ENCODE results near the gene OLFML2A. TPM values are rescaled to one million over a fixed set of nuclear protein-coding genes. Genes with fewer than 3 reads are reported as not detected.
A peak's percentile ranks its signal among the peaks of the same experiment; 100 is the strongest.

The OLFML2A gene
- polyA plus RNA-seq, 1 donor from 2014 or later: 0.15 TPM

- Histone ChIP-seq H3K27me3 (ENCODE audit: insufficient read depth, low read depth, low read length) (no peaks in the 10 kb centered on the region), H3K4me2 (ENCODE audit: low read length) (no peak overlapping the region), H3K9me2 (ENCODE audit: insufficient read depth, low read length) (no peaks in the 10 kb centered on the region), H3F3A (ENCODE audit: insufficient read depth, low read length, poor library complexity, severe bottlenecking) (no peaks in the 10 kb centered on the region), H3K9me3 (ENCODE audit: low read length) (no peaks in the 10 kb centered on the region), H4K20me1 (ENCODE audit: insufficient read depth) (no peaks in the 10 kb centered on the region), H3K9ac (ENCODE audit: low read length) (no peak overlapping the region), H3K36me3 (ENCODE audit: insufficient read depth, low read length) (no peaks in the 10 kb centered on the region), H3K4me3 (ENCODE audit: low read length) (no peak overlapping the region), H2AFZ (ENCODE audit: low read depth, low read length) (no peak overlapping the region), H3K27ac (ENCODE audit: low read length) (no peak overlapping the region), H3K79me2 (replicated peaks; ENCODE audit: insufficient read depth, low read length) (no peaks in the 10 kb centered on the region)
- TF ChIP-seq RAD21 (conservative IDR thresholded peaks at IDR 0.05) (no peak), TAF1 (IDR thresholded peaks at IDR 0.05; ENCODE audit: low read depth) (no peak), SMC3 (conservative IDR thresholded peaks at IDR 0.05; ENCODE audit: poor library complexity) (no peak)
- TF ChIP-seq, protein P1, sequence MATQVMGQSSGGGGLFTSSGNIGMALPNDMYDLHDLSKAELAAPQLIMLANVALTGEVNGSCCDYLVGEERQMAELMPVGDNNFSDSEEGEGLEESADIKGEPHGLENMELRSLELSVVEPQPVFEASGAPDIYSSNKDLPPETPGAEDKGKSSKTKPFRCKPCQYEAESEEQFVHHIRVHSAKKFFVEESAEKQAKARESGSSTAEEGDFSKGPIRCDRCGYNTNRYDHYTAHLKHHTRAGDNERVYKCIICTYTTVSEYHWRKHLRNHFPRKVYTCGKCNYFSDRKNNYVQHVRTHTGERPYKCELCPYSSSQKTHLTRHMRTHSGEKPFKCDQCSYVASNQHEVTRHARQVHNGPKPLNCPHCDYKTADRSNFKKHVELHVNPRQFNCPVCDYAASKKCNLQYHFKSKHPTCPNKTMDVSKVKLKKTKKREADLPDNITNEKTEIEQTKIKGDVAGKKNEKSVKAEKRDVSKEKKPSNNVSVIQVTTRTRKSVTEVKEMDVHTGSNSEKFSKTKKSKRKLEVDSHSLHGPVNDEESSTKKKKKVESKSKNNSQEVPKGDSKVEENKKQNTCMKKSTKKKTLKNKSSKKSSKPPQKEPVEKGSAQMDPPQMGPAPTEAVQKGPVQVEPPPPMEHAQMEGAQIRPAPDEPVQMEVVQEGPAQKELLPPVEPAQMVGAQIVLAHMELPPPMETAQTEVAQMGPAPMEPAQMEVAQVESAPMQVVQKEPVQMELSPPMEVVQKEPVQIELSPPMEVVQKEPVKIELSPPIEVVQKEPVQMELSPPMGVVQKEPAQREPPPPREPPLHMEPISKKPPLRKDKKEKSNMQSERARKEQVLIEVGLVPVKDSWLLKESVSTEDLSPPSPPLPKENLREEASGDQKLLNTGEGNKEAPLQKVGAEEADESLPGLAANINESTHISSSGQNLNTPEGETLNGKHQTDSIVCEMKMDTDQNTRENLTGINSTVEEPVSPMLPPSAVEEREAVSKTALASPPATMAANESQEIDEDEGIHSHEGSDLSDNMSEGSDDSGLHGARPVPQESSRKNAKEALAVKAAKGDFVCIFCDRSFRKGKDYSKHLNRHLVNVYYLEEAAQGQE (IDR thresholded peaks at IDR 0.05; ENCODE audit: borderline replicate concordance): no peak
Observed at GRCh38 chr9:124849801-124850200, 72.9 kb downstream of the OLFML2A start.

DNA sequence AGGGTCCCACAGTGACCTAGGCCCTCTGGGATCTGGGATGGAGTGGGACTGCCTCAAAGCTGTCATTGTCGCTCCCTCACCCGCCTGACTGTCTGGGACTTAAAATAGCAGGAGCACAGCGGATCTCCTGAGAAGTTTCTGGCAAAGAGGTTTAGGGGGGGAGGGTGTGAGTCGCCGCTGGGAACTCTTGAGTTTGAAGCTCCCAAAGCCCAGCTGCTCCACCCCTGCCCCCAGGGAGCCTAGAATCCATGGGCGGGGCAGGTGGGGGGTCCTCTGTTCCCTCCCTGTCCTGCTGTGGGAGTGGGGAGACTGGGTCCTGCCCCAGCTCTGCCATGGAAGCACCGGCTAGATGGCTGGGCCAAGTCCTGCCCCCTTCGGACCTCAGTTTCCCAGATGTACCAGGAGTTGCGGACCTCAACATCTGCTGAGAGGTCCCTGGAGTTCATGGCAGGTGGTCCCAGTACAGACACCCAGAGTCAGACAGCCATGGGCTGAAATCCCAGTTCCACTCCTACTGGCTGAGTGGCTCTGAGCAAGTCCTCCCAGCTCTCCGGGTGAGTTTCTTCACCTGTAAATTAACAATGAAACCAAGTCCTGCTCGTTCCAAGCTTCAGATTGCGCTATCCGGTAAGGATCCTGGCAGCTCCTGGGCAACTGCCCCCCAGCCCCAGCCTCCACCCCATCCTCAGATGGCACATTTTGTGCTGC is 75.3 kb downstream of the OLFML2A start:
- Histone ChIP-seq H2AFZ (ENCODE audit: low read depth, low read length) (no peak overlapping the region), H3K9ac (ENCODE audit: low read length) (no peak overlapping the region), H3K27me3 (ENCODE audit: insufficient read depth, low read depth, low read length) (no peaks in the 10 kb centered on the region), H3K4me3 (ENCODE audit: low read length) (peak overlapping the region; percentile 66), H3F3A (ENCODE audit: insufficient read depth, low read length, poor library complexity, severe bottlenecking) (no peaks in the 10 kb centered on the region), H3K27ac (ENCODE audit: low read length) (no peak overlapping the region), H4K20me1 (ENCODE audit: insufficient read depth) (no peaks in the 10 kb centered on the region), H3K4me2 (ENCODE audit: low read length) (no peak overlapping the region), H3K36me3 (ENCODE audit: insufficient read depth, low read length) (no peaks in the 10 kb centered on the region), H3K9me3 (ENCODE audit: low read length) (no peaks in the 10 kb centered on the region), H3K79me2 (replicated peaks; ENCODE audit: insufficient read depth, low read length) (no peaks in the 10 kb centered on the region), H3K9me2 (ENCODE audit: insufficient read depth, low read length) (no peaks in the 10 kb centered on the region)
- TF ChIP-seq RAD21 (conservative IDR thresholded peaks at IDR 0.05) (no peak), SMC3 (conservative IDR thresholded peaks at IDR 0.05; ENCODE audit: poor library complexity) (no peak), MXI1 (conservative IDR thresholded peaks at IDR 0.05; ENCODE audit: poor library complexity, severe bottlenecking) (no peak), POLR2AphosphoS5 (IDR thresholded peaks at IDR 0.05) (no peak), EP300 (conservative IDR thresholded peaks at IDR 0.05; ENCODE audit: poor library complexity, severe bottlenecking) (no peak), TAF1 (IDR thresholded peaks at IDR 0.05; ENCODE audit: low read depth) (no peak), EZH2 (IDR thresholded peaks at IDR 0.05; ENCODE audit: borderline replicate concordance, insufficient read depth, low read length, poor library complexity, severe bottlenecking) (no peak)
- TF ChIP-seq, protein P2, sequence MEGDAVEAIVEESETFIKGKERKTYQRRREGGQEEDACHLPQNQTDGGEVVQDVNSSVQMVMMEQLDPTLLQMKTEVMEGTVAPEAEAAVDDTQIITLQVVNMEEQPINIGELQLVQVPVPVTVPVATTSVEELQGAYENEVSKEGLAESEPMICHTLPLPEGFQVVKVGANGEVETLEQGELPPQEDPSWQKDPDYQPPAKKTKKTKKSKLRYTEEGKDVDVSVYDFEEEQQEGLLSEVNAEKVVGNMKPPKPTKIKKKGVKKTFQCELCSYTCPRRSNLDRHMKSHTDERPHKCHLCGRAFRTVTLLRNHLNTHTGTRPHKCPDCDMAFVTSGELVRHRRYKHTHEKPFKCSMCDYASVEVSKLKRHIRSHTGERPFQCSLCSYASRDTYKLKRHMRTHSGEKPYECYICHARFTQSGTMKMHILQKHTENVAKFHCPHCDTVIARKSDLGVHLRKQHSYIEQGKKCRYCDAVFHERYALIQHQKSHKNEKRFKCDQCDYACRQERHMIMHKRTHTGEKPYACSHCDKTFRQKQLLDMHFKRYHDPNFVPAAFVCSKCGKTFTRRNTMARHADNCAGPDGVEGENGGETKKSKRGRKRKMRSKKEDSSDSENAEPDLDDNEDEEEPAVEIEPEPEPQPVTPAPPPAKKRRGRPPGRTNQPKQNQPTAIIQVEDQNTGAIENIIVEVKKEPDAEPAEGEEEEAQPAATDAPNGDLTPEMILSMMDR (IDR thresholded peaks at IDR 0.05; ENCODE audit: poor library complexity, severe bottlenecking): no peak
- TF ChIP-seq, protein P1 (IDR thresholded peaks at IDR 0.05; ENCODE audit: borderline replicate concordance): no peak

Data from neural cell (in vitro differentiated cells).